Coronary artery (tissue), 2 donors: ENCODE data around the gene NPLOC4.

Experiments used
- DNase-seq: peaks from one replicate; pipeline ENCODE4 v3.0.0-alpha.2; 2017; ENCODE audit warnings: low spot score
- H3K27ac ChIP-seq, 2 donors: fragments of 200-600 bp; sonication (generic); one replicate each; pipeline ENCODE4 v1.5.1; 2016 to 2019
- H3K4me3 ChIP-seq: fragments of 200-600 bp; sonication (generic); 2 replicates; pipeline ENCODE4 v1.5.1; 2016; ENCODE audit warnings: mild to moderate bottlenecking, moderate library complexity
- CTCF ChIP-seq: fragments of 200-600 bp; sonication (generic); IDR thresholded peaks from one replicate; pipeline ENCODE4 v1.5.1; 2019; ENCODE audit warnings: antibody characterized with exemption

NPLOC4 gene

GRCh38 chr17:81544281-81544974, 92.5 kb downstream of the NPLOC4 start:
- H3K27ac ChIP-seq = no peak overlapping the region
- TF ChIP-seq CTCF = no peak
- no peak for DNase-seq
- no peak overlapping the region for H3K4me3 ChIP-seq

DNA sequence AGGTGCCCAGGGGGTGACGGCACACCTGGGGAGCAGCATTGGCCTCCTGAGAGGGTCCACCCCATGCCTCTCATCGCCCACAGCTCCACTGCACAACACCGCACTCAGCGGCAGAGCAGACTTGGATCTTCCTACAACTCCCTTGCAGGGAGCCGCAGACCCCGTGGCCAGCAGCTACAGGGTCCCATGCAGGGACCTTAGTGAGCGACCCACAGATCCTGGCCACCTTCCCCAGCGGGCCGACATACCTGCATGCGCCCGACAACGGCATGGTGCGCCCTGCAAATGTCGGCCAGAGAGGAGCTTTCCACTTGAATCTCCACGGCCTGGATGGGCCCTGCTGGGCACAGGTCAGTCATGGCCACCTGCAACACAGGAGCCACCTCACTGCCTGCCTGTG, 93.2 kb downstream of the NPLOC4 start:
- Histone ChIP-seq H3K4me3 (no peak overlapping the region), H3K27ac (no peak overlapping the region)
- DNase-seq = no peak
- TF ChIP-seq CTCF = no peak

DNA sequence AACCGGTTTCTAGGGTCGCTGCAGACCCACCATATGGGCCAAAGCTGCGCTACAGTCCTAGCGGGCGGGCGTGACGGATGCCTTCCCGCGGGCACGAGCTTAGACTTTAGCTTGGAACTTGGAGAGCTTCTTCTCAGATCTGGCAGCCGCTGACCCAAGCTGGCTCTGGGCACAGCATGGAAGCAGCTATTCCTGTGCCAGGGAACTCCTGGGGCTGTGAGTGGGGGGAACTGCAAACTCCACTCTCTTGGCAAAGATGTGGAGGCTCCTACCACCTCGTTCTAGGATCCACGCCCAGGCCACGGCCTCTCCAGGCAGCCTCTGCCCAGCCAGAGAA, 93.6 kb downstream of the NPLOC4 start:
- H3K4me3 ChIP-seq = no peak overlapping the region
- no peak overlapping the region for H3K27ac ChIP-seq
- DNase-seq = no peak
- TF ChIP-seq CTCF = no peak

DNA sequence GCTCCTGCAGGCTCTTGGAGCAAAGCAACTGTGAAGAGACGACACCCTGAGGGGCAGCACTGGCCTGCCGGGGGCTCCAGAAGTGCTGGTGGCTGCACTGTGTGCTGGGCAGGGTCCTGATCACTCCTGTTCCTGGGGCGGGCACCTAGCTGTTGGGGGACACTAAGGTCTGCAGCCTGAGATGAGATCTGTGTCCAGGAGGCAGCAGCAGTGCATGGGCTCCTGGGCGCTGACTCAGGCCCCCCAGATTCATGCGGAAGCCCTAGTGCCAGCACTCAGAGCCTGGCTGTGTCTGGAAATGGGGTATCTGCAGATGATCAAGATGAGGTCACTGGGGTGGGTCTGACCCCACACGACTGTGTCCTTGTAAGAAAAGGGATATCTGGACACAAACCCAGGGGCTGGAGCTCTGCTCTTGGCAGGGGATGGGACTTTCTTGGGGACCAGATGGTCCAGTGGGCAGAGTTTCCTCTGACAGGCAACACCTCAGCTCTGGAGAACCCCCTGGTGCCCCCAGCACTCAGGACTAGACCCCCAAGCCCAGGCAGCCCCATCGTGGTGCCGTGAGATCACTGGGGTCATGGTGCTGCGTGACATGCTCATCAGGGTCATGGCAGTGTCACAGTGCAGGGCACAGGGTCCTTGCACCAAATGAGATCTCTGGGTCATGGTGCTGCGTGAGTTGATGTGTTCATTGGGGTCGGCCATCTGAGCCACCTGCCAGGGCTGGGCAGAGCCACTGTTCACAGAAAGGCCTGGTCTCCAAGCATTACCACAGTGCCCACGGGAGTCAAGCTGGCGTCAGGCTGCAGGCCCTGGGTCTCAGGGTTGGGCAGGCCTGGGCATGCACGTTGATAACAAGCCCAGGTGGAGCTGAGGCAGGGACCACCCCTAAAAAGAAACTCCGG, 94.2 kb downstream of the NPLOC4 start:
- no peak for TF ChIP-seq CTCF
- no peak for DNase-seq

DNA sequence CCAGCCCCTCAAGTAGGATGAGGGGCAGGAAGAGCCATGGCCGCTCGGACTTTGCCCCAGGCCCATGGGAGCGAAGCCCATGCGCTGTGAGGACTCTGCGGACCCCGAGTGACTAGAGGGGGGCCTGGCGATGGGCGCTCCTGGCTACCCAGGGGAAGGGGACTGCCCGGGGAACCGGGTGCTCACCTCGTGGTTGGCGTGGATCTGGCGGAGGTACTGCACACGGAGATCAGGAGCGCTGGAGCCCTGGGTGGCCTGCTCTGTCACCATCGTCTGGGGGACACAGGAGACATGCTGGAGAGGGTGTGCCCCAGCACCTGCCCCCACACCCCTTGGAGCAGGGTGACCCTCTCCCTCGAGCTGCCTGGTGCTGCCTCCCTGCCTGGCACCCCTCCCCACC, 95.8 kb downstream of the NPLOC4 start:
- Histone ChIP-seq H3K27ac (no peak overlapping the region), H3K4me3 (no peak overlapping the region)
- DNase-seq = no peak
- no peak for TF ChIP-seq CTCF

More for the DNA sequence above, 94.2 kb downstream of the NPLOC4 start:
- Histone ChIP-seq H3K27ac (no peak overlapping the region), H3K4me3 (no peak overlapping the region)

DNA sequence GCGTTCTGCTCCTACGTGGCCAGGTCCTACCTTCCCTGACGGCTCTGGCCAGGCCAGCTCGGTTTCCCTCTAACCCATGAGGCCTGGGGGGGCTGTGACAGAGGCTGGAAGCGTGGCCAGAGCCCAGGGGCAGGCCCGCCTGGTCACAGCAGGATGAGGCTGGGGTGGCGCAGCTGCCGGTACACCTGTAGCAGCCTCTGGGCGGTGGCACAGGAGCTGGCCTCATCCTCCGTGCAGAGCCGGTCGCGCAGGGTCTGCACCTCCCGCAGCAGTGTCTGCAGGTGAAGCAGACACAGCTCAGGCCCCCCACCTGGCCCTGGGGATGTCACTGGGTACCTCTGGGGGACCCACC, 96.3 kb downstream of the NPLOC4 start:
- no peak overlapping the region for H3K27ac ChIP-seq

More for the DNA sequence above, 96.3 kb downstream of the NPLOC4 start:
- TF ChIP-seq CTCF = no peak
- no peak overlapping the region for H3K4me3 ChIP-seq
- DNase-seq = no peak
